DMS53 treated with DMSO at 0.1 percent for 48 hours (cell line): ENCODE results near the gene MYO1E.
"Not testable (repeated sequence)": the region's sequence is repeated elsewhere in the genome, so short reads cannot be mapped to it uniquely, and the experiment has no call there.

Experiments used
- DNase-seq: peaks from one replicate; lab custom pipeline; 2025; ENCODE audit not compliant: unreplicated experiment; lab: John Stamatoyannopoulos, UW

MYO1E gene

GRCh38 chr15:59148153-59148833, 224.4 kb downstream of the MYO1E start:
- no peak for DNase-seq

- DNase-seq: no peak
Measured at GRCh38 chr15:59147666-59148065, 225.0 kb downstream of the MYO1E start.

GRCh38 chr15:59144594-59144993, 228.1 kb downstream of the MYO1E start:
- not testable (repeated sequence) for DNase-seq

- no peak for DNase-seq
Measured at GRCh38 chr15:59143281-59143680, 229.4 kb downstream of the MYO1E start.

GRCh38 chr15:59140422-59141226, 232.0 kb downstream of the MYO1E start:
- DNase-seq: no peak

GRCh38 chr15:59138243-59138642, 234.4 kb downstream of the MYO1E start:
- DNase-seq: no peak

GRCh38 chr15:59137566-59137965, 235.1 kb downstream of the MYO1E start:
- no peak for DNase-seq

- DNase-seq: no peak
Measured at GRCh38 chr15:59133929-59134427, 238.7 kb downstream of the MYO1E start.

- no peak for DNase-seq
Measured at GRCh38 chr15:59131969-59132562, 240.6 kb downstream of the MYO1E start.

- no peak for DNase-seq
Measured at GRCh38 chr15:59131456-59131855, 241.2 kb downstream of the MYO1E start.

GRCh38 chr15:59127255-59127654, 245.4 kb downstream of the MYO1E start:
- DNase-seq: not testable (repeated sequence)

- DNase-seq: not testable (repeated sequence)
Measured at GRCh38 chr15:59125683-59126082, 247.0 kb downstream of the MYO1E start.

- no peak for DNase-seq
Measured at GRCh38 chr15:59124261-59124660, 248.4 kb downstream of the MYO1E start.

GRCh38 chr15:59120937-59121336, 251.7 kb downstream of the MYO1E start:
- DNase-seq: no peak

- no peak for DNase-seq
Measured at GRCh38 chr15:59119625-59120024, 253.0 kb downstream of the MYO1E start.

- no peak for DNase-seq
Measured at GRCh38 chr15:59116771-59117170, 255.9 kb downstream of the MYO1E start.

- no peak for DNase-seq
Measured at GRCh38 chr15:59116141-59116540, 256.5 kb downstream of the MYO1E start.

GRCh38 chr15:59115047-59115446, 257.6 kb downstream of the MYO1E start:
- DNase-seq: no peak

GRCh38 chr15:59111251-59111650, 261.4 kb downstream of the MYO1E start:
- DNase-seq: no peak

GRCh38 chr15:59105854-59106253, 266.8 kb downstream of the MYO1E start:
- DNase-seq: no peak

- DNase-seq: peak; percentile 80
Measured at GRCh38 chr15:59104912-59105732, 267.5 kb downstream of the MYO1E start, which contains the start of gene CCNB2. TSS of gene CCNB2 (plus strand) at chr15:59105146. CDS start at chr15:59105269, 123 bp downstream.
